Natural killer cell (primary cell): Measurements from ENCODE around the gene BORCS8. TPM values are rescaled to one million over a fixed set of nuclear protein-coding genes. Genes with fewer than 3 reads are reported as not detected.

ENCODE experiments used
- ATAC-seq, 3 donors: fragments of 150-1000 bp in 2 of 3; fragments of 200-7000 bp in 1 of 3; cut with Tn5 transposase; 1 replicate in 1 of 3; 2 replicates in 2 of 3; pipeline ENCODE4 v1.10.0; 2021; ENCODE audit warnings: mild to moderate bottlenecking in 2 of 3, moderate library complexity in 2 of 3
- DNase-seq, 2 donors: peaks; one replicate each; pipeline versions ENCODE4 v3.0.0 to v3.0.0-alpha.2; 2013 to 2021; ENCODE audit warnings: mixed read lengths in 1 of 2
- H3K27ac ChIP-seq: one replicate; pipeline ENCODE4 v1.5.1; 2013; ENCODE audit warnings: mild to moderate bottlenecking, low read length
- H3K27me3 ChIP-seq: one replicate; pipeline ENCODE4 v1.6.1; 2013; ENCODE audit warnings: low read length; ENCODE audit not compliant: control insufficient read depth, insufficient read depth
- H3K36me3 ChIP-seq: one replicate; pipeline ENCODE4 v1.6.1; 2013; ENCODE audit warnings: low read length; ENCODE audit not compliant: control insufficient read depth, insufficient read depth
- H3K4me1 ChIP-seq: one replicate; pipeline ENCODE4 v1.6.1; 2013; ENCODE audit warnings: low read length; ENCODE audit not compliant: control insufficient read depth, insufficient read depth
- H3K4me3 ChIP-seq: one replicate; pipeline ENCODE4 v1.5.1; 2013; ENCODE audit warnings: low read length
- H3K9me3 ChIP-seq: one replicate; pipeline ENCODE4 v1.6.1; 2013; ENCODE audit warnings: low read length; ENCODE audit not compliant: control insufficient read depth, insufficient read depth
- H3K27ac Mint-ChIP-seq, 2 donors: one replicate each; pipeline ENCODE4 v1.8.0; 2022; ENCODE audit warnings: mild to moderate bottlenecking in 2 of 2, mixed read lengths in 2 of 2, moderate library complexity in 1 of 2
- H3K27me3 Mint-ChIP-seq, 2 donors: one replicate each; pipeline ENCODE4 v1.8.0; 2022; ENCODE audit warnings: low read depth in 2 of 2, mixed read lengths in 2 of 2
- H3K36me3 Mint-ChIP-seq: one replicate; pipeline ENCODE4 v1.8.0; 2022; ENCODE audit warnings: mixed read lengths
- H3K4me1 Mint-ChIP-seq, 2 donors: one replicate each; pipeline ENCODE4 v1.8.0; 2022; ENCODE audit warnings: mixed read lengths in 2 of 2
- H3K4me3 Mint-ChIP-seq: one replicate; pipeline ENCODE4 v1.8.0; 2022; ENCODE audit warnings: mild to moderate bottlenecking, moderate library complexity, mixed read lengths
- H3K9me3 Mint-ChIP-seq, 2 donors: one replicate each; pipeline ENCODE4 v1.8.0; 2022; ENCODE audit warnings: mixed read lengths in 2 of 2
- WGBS: methylation state at CpG from one replicate; pipeline ENCODE4 v1.1.7; 2013; ENCODE audit warnings: missing lambda C conversion rate; ENCODE audit not compliant: insufficient coverage; 5-methylcytosine and 5-hydroxymethylcytosine counted together
- intact Hi-C: fragments of 100-400 bp; cut with micrococcal nuclease; formaldehyde crosslinking; loops from one replicate; pipeline ENCODE4 v1.14.2; 2022
- total RNA-seq, 4 donors: library from RNA; stranded (reverse); fragments of 120-200 nt in 1 of 4; gene quantifications; one replicate each; pipeline versions ENCODE4 v1.2.3 to v1.2.4, GENCODE V29; 2013 to 2022
- TF ChIP-seq, protein P1 (sequence below): fragments of 200-600 bp; IDR thresholded peaks from one replicate; pipeline ENCODE4 v1.8.0; 2022; ENCODE audit warnings: antibody characterized with exemption

BORCS8 gene
- total RNA-seq, 3 donors from 2014 or later (not counting 1 experiment from before 2014, with no cell fraction given), result 28.2 to 42.4 (median 33.2) TPM

DNA sequence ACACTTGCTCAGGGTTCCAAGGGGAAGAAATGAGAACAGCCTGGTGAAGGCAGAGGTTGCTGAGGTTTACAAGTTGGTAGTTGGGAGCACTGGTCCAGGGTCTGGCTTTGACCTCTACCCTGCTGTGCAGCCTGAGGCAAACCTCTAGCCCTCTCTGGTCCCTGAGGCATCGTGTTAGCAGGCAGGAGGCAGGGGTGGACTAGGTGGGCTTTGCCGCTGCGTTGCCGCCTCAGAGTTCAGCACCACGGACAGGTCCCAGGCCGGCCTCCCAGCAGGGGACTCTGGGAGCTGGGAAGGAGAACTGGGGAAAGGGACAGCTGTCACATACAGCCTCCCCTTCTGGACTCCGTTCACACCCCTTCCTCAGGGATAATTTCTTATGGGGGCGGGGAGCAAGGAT lies 22.9 kb upstream of the BORCS8 start:
- peaks cover 31% of the 10 kb centered on the region for H3K27me3 ChIP-seq
- H3K27ac ChIP-seq, result no peak overlapping the region
- no peaks in the 10 kb centered on the region for H3K36me3 ChIP-seq
- H3K9me3 Mint-ChIP-seq, result no peaks in the 10 kb centered on the region
- H3K36me3 Mint-ChIP-seq, result no peaks in the 10 kb centered on the region
- intact Hi-C loops, result no loop called here
- no peak overlapping the region for H3K27ac Mint-ChIP-seq
- H3K27me3 Mint-ChIP-seq, result peaks cover 27 to 36% of the 10 kb centered on the region in 2 donors
- 0% methylated on average over 4 of the region's 8 CpGs for WGBS
- H3K4me3 Mint-ChIP-seq, result no peak overlapping the region
- TF ChIP-seq, protein P1, sequence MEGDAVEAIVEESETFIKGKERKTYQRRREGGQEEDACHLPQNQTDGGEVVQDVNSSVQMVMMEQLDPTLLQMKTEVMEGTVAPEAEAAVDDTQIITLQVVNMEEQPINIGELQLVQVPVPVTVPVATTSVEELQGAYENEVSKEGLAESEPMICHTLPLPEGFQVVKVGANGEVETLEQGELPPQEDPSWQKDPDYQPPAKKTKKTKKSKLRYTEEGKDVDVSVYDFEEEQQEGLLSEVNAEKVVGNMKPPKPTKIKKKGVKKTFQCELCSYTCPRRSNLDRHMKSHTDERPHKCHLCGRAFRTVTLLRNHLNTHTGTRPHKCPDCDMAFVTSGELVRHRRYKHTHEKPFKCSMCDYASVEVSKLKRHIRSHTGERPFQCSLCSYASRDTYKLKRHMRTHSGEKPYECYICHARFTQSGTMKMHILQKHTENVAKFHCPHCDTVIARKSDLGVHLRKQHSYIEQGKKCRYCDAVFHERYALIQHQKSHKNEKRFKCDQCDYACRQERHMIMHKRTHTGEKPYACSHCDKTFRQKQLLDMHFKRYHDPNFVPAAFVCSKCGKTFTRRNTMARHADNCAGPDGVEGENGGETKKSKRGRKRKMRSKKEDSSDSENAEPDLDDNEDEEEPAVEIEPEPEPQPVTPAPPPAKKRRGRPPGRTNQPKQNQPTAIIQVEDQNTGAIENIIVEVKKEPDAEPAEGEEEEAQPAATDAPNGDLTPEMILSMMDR, result no peak
- no peaks in the 10 kb centered on the region for H3K9me3 ChIP-seq
- DNase-seq (peak in 1 of 2 donors; percentile 51), ATAC-seq (peak in 2 of 3 donors; percentile 53 to 72)
- no peaks in the 10 kb centered on the region for H3K4me1 Mint-ChIP-seq
- H3K4me1 ChIP-seq, result no peaks in the 10 kb centered on the region
- no peak overlapping the region for H3K4me3 ChIP-seq

DNA sequence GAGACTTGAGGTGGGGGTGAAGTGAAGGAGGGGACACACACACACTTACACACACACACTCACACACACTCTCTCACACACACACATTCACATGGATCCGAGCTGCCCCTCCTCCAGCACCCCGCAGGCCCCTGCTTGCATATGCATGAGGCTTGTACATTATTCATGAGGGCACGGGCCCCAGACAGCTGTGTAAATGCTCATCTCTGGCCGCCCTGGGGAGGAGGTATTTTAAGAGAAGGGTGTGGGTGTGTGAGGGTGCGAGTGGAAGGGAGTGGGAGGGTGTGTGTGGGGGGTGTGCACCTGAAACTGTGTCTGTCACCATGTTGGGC lies 22.2 kb upstream of the BORCS8 start:
- H3K27me3 ChIP-seq, result peaks cover 31% of the 10 kb centered on the region
- WGBS, result 9% methylated on average over 5 of the region's 5 CpGs

DNA sequence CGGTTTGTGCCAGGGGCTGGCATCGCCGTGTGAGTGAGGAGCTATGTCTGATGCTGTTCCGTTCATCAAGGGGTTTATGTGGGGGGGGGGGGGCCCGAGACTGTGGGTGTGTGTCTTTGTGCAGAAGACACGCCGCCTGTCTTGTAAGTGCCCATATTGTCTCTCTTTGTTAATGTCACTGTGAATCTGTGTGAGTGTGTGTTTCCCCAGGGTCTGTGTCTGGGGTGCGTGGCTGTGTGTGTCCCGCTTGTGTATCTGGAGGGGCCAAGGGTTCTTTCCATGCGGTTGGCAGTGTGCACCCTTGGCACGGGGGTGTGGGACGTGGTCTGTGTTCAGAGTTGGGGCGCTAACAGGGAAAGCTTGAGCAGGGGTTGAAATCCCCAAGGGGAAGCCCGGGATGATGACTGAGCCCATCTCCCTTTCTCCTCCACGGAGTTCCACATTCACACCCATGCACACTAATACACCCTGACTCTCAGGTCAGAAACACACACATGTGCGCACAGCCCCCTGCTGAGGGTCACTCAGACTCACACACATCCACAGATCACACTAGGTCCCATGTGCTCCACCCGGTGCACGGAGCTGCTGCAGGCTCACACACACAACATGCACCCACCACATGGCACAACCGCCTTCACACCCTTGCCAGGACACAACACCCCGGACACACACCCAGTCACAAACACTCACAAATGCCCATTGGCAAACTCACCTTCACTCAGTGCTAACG lies 21.6 kb upstream of the BORCS8 start:
- Mint-ChIP-seq H3K36me3 (no peaks in the 10 kb centered on the region), H3K27me3 (peaks cover 27 to 36% of the 10 kb centered on the region in 2 donors), H3K9me3 (no peaks in the 10 kb centered on the region), H3K4me1 (no peaks in the 10 kb centered on the region), H3K27ac (no peak overlapping the region), H3K4me3 (no peak overlapping the region)
- WGBS, result 45% methylated on average over 17 of the region's 21 CpGs
- DNase-seq (no peak), ATAC-seq (no peak)
- Histone ChIP-seq H3K9me3 (no peaks in the 10 kb centered on the region), H3K4me1 (no peaks in the 10 kb centered on the region), H3K27ac (no peak overlapping the region), H3K4me3 (no peak overlapping the region), H3K27me3 (peaks cover 31% of the 10 kb centered on the region), H3K36me3 (no peaks in the 10 kb centered on the region)
- intact Hi-C loops, result no loop called here
- TF ChIP-seq, protein P1, result no peak

More for the DNA sequence above, 22.2 kb upstream of the BORCS8 start:
- ATAC-seq (no peak), DNase-seq (no peak)
- no peaks in the 10 kb centered on the region for H3K9me3 ChIP-seq
- Mint-ChIP-seq H3K27ac (no peak overlapping the region), H3K36me3 (no peaks in the 10 kb centered on the region), H3K4me3 (no peak overlapping the region), H3K27me3 (peaks cover 27 to 36% of the 10 kb centered on the region in 2 donors), H3K9me3 (no peaks in the 10 kb centered on the region), H3K4me1 (no peaks in the 10 kb centered on the region)
- no peaks in the 10 kb centered on the region for H3K36me3 ChIP-seq
- TF ChIP-seq, protein P1, result no peak
- no peak overlapping the region for H3K27ac ChIP-seq
- no peaks in the 10 kb centered on the region for H3K4me1 ChIP-seq
- no peak overlapping the region for H3K4me3 ChIP-seq
- intact Hi-C loops, result no loop called here

- Mint-ChIP-seq H3K27ac (no peak overlapping the region), H3K27me3 (peaks cover 27 to 36% of the 10 kb centered on the region in 2 donors), H3K4me1 (peaks cover under 1% of the 10 kb centered on the region in 2 donors), H3K9me3 (no peaks in the 10 kb centered on the region), H3K4me3 (no peak overlapping the region), H3K36me3 (no peaks in the 10 kb centered on the region)
- ATAC-seq (no peak), DNase-seq (no peak)
- Histone ChIP-seq H3K27ac (no peak overlapping the region), H3K36me3 (no peaks in the 10 kb centered on the region), H3K4me3 (no peak overlapping the region), H3K27me3 (peaks cover 31% of the 10 kb centered on the region), H3K9me3 (no peaks in the 10 kb centered on the region), H3K4me1 (peaks cover 3% of the 10 kb centered on the region)
- 8% methylated on average over 7 of the region's 7 CpGs for WGBS
- intact Hi-C loops, result no loop called here
- TF ChIP-seq, protein P1, result no peak
Observed at GRCh38 chr19:19212916-19213315, 21.0 kb upstream of the BORCS8 start.
